Inflammatory macrophage treated with lipopolysaccharide for 4 hours (primary cell): Measurements from ENCODE around the gene MAL.

ENCODE experiments used
- DNase-seq: peaks from one replicate; pipeline ENCODE4 v3.0.0-alpha.2; 2020

MAL gene

DNA sequence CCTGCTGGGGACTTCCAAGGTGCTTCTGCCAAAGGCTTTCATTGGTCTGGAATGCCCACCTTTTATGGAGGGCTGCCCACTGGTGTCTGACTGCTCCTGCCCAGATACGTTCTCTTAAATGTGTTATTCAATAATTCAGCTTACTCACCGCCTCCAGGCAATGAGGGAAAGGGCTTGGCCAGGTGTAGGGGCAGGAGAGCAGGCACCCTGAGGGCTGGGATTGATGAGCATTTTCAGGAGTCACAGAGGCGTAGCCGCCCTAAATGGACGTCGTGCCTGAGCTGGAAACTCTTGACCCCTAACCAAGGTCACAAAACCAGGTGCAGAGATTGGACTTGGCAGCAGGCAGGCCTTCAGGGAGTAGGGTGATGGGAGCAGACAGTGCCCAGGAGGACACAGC, 26.8 kb downstream of the MAL start:
- DNase-seq = no peak

DNA sequence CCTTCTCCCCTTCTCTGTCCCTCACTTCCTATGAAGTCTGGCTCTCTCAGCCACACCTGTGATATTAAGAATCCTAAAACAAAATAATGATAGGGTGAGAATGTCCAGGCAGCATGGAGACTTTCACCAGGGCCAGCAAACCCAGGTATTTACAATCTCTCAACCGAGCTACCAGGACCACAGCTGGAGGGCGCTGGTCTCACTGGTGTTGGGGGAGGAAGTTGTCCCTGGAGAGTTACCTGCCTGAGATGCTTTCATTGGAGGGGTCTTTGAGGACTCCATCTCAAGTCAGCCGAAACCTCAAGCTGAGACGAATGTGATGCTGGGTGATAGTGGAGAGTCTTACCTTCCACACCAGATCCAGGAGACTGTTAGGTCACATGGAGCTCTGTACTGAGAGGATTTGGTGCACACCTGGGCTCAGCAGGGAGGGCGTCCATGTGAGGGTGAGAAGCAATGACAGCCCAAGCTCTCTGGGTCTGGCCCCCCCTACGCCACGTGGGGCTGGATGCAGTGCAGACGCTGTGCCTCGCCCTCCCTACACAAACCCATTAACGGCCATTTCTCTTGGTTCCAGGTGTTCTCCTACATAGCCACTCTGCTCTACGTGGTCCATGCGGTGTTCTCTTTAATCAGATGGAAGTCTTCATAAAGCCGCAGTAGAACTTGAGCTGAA, 27.4 kb downstream of the MAL start:
- no peak for DNase-seq

DNA sequence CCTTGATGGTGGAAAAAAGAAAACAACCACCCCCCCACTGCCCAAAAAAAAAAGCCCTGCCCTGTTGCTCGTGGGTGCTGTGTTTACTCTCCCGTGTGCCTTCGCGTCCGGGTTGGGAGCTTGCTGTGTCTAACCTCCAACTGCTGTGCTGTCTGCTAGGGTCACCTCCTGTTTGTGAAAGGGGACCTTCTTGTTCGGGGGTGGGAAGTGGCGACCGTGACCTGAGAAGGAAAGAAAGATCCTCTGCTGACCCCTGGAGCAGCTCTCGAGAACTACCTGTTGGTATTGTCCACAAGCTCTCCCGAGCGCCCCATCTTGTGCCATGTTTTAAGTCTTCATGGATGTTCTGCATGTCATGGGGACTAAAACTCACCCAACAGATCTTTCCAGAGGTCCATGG, 28.0 kb downstream of the MAL start:
- DNase-seq = no peak

DNA sequence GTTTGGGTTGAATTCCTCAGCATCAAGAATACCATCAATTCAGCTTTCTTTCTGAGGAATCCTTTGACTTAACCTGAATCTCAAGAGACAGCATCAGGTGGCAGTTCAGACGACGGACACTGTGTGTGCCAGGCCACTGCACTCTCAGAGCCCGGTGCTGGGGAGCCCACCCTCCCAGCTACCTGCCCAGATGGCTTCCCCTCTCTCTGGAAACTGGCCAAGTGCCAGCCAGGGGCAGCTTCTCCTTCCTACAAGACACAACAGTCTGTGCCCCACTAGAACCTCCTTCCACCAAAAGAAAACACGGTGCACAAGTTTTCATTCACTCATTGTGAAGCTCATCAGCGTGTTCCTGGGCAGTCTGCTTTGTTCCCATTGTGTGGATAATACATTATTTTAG, 28.5 kb downstream of the MAL start:
- no peak for DNase-seq

DNA sequence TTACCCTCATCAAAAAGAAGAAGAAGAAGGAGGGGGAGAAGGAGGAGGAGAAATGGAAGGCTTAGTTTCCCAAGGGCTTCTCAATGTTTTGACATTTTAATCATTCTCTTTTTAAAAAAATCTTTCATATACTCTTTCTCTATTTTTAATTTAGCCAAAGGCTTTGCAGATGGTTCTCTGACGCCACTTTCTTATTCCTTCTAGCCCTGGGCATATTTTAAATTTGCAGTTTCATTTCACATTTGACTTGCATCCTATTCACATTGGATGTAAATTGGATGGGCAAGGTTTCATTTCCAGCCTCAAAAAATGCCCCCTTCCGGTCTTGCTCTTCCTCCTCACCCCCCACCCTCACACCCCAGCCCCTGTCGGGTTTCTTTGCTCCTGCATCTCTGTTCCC, 29.8 kb downstream of the MAL start:
- DNase-seq = no peak

DNA sequence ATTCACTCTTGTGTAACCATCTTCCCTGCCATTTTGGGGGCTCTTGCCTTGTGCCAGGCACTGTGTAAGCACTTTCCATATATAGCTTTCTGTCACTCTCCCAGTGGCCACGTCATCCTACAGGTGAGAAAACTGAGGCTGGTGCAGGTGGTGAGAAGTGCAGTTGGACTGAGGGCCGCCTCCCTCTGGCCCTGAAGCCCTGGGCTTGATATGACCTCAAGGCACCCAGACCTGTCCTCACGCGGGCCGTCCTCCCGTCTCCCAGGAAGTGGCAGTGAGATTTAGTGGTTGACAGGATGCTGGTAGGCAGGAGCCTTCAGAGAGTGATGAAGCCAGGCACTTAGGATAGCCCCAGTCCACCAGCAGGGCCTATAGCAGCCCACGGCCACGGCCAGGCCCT, 30.5 kb downstream of the MAL start:
- DNase-seq = no peak

DNA sequence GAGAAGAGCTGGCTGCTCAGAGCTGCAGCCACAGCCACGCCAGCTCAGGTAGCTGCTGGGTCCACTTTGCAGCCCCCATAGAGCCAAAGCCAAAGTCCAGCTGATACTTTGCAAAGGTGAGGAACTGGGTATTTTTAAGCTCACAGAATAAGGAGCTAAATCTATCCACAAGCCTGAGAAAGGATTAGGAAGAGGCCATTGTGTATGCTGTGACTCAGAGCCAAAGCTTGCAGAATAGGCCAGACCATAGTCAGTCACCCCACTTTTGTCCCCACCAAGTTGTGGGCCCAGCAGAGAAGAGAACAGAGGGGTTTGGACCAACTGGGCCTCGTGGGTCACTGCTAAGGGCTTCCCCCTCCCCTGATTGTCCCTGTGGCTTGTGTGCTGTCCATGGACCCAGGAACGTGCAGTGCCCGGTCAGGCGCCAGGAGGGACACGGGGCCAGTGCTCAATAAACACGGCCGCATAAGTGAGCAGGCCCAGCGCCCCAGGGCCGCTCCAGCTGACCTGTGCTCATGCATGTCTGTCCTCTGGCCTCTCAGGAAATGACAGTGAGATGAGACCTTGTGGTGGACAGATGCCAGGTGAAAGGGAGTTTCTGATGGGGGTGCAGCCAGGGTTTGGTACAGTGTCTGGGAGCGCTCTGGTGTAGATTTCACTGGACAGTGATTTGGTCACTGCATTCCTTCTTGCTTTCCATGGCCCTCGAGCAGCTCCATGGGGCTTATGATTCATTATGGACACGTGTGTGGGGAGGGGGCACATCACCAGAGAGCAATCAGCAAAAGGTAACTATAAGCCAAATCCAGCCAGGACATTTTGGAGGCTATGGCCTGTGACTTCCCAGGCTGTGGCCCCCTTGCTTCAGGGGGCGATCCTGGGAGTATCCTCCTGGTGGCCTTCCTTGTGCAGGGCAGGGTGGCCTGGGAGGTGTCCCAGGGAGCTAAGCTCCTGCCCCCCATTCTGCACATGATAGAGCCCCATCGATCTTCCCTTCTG, 31.3 kb downstream of the MAL start:
- no peak for DNase-seq

DNA sequence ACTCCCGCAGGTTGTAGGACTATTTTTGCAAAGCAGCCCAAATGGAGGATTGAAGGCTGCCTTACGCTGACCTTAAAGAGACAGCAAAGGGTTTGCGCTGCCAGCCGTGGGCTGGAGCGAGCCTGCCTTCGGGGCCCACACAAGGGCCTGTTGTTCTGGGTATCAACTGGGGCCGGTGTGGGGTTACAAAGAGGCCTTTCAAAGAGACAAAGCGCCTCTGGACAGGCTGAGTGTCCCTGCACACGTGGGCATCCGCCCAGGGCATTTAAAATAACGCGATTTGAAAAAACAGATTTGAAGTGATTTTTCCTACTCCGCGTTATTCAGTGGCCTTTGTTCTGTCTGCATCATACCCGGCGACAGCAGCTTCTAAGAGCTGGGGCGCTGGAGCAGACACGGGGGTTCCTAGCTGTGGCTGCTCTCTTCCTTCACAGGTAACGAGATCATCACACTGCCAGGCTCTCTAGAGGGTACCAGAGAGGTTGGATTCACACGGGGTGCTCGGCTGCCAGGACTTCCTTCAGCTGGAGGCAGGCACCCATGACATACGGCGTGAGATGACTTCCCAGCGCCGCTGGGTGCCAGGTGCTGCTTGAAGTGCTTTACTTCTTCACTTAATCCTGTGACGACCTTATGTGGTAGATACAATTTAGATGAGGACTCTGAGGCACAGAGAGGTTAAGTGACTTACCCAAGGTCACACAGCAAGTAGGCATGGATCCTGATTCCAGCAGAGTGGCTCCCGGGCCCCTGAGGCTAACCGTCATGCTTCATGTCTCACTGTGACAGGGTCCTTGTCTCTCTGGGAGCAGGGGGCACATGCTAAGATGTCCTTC, 32.2 kb downstream of the MAL start:
- no peak for DNase-seq

DNA sequence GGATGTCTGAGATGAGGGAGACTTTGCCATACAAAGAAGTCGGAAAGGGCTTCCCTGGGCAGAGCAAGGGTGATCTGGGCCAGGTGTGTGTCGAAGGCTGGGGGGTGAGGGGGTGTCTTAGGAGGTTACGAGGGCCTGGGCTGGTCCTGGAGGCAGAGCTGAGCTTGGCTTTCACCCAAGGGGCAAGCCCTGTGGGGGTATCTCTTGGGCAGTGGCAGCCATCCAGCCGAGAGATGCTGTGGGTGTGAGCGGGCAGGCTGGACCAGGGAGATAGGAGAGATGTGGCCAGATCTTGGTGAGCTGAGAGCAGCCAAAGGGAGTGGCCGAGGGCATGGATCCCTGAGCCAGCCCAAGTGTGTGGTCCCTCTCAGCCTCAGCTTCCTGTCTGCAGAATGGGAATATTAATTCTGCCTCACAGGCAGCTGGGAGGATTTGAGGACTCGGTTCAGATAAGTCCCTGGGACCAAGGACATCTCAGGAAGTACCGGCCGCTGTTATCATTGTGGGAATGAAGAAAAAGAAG, 33.0 kb downstream of the MAL start:
- DNase-seq = no peak

DNA sequence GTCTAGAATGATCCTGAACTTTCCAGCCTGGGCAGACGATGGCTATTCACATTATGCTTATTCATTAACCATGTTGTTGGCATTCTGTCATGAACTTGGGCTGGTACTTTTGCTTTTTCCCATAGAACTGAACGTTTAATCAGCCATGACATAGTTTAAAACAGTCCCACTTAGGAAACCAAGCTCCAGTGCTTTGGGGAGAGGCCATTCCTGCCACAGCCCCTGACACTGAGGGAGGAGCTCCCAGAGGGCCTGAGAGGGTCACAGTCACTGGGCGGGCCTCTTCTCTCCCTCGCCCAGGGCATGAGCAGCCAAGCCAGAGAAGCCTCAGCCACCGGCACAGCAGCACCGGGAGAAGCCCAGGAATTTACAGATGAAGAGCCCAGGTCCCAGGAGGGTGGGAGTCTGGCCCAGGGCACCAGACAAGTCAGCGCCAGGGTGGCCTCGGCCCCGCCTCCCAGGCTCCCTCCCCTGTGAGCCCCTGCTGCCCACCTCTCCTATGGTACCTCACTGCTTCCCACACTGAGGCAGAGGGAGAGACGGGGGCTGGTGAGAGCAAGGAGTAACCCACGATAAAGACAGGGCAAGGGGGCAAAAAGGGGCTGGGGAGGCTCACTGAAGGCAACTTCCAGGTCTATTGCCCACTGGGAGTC, 33.6 kb downstream of the MAL start:
- no peak for DNase-seq

DNA sequence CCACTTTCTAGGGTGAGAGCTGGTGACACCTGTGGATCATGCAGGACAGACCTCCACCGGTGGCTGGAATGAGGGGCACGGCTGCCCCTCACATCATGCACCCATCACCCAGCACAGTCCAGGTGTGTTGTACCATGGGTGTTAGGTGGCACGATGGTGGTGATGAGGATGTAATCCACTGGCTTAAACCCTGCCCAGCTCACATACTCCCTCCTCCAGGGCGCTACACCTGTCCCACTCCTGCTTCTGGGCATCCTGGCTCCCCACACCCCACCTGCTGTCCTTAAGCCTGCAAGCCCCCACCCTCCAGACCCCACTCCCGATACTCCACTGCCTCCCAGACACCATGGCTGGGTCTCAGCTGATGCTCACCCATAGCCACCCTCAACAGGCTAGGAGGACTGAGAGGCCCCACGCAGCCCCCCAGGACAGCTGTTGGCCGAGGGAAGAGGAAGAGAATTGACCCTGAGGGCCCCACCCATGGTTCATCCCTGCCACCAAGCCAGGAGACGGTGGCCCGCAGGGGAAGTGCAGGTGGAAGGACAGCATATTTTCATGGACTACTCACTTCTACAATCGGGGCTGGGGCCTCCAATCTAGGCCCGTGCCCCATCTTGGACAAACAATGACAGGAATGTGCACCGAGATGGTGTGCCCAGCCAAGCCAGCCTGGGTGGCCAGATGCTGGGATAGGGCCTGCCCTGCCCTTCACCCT, 34.3 kb downstream of the MAL start:
- DNase-seq = no peak

DNA sequence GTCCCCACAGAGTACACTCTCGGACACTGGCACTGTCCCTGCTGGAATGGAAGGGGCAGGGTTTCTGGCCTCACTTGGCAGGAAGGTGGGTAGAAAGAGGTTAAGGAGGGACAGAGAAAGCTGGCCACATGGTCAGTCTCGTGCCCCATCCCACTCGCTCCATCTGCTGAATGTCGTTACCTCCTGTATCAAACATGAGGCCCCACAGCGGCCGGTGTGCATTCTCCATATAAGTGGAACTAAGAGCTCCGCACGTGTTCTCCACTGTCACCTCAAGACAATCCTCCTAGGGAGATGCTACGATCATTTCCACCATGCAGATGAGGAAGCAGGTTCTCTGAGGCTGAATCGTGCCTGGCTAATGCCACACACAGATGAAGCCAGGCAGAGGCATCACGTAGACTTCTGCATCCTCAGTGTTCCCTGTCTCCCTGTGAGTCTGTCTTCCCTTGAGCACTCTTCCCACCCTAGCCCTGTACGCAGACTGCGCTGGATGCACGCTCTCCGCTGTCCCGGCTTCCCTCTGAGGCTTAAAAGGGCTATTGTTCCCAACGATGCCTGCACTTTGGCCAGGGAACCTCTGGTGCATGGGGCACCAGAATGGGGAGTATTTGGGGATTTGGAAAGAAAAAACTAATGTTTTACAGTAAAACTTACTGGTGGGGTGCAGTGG, 35.1 kb downstream of the MAL start:
- DNase-seq = no peak

DNA sequence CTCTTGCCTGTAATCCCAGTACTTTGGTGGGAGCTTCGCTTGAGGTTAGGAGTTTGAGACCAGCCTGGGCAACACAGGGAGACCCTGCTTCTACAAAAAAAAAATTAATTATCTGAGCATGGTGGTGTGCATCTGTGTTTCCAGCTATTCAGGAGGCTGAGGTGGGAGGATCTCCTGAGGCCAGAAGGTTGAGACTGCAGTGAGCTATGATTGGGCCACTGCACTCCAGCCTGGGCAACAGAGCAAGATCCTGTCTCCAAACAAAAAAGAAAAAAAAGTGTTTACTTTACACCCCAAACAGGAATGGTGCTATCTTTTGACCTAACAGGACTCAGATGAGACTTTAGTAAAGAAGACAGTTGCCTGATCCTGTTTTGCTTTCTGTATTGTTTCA, 35.6 kb downstream of the MAL start:
- no peak for DNase-seq

DNA sequence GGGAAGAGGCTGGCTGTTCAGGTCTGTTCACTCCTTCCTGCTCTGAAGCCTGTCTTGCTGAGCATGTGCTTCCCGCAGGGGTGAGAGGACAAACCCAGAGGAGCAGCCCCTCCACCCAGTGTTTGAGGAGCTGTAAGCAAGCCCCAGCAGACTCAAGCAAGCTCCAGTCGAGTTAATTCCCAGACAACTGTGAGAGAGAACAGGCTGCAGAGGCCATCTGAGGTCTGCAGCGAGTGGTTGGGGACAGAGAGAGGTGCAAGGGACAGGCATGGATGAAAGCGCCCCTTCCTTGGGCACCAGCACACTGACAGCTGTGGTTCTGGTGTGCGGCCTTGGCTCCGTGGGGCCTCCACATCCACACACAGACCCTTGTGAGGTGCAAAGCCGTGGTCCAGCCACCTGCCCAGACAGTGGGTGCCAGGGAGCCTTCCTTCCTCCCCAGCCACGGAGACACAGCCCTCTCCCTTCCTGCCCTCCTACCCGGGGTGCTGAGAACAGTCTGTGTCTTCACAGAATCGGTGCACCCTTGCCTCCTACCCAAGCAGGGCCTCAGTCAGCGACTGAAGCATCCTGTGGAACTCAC, 36.2 kb downstream of the MAL start:
- DNase-seq = no peak

DNA sequence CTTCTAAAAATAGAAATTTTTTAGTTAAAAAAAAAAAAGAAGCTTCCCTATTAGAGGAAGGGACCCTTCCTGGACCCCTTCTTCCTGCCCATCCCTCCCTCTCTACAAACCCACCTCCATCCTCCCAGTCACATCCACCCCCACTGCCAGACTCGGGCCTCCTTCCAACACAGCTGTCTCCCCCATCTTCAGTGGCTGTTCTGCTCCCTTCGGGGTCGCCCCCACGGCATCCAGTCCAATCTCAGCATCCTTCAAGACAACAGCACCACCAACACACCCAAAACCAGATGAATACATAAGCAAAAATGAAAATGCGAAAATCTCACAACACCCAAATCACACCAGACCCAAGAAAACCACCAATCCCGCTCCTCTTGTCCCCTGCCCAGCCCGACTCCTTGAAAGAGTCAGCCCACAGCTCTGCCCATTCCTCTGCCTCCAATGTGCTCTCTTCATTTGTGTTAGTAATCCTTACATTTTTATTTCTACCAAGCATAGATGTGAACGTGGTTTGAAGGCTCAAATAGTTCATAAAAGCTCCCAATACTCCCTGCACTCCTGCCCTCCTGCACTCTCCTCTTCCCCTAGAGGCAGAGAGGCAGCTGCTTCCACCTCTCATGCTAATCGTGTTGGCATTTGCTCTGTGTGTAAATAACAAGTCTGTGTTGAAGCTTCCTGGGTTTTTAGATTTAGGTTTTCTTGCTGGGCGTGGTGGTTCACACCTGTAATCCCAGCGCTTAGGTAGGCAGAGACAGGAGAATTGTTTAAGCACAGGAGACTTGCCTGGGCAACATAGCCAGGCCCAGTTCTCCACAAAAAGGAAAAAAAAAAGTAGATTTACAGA, 37.0 kb downstream of the MAL start:
- DNase-seq = no peak

DNA sequence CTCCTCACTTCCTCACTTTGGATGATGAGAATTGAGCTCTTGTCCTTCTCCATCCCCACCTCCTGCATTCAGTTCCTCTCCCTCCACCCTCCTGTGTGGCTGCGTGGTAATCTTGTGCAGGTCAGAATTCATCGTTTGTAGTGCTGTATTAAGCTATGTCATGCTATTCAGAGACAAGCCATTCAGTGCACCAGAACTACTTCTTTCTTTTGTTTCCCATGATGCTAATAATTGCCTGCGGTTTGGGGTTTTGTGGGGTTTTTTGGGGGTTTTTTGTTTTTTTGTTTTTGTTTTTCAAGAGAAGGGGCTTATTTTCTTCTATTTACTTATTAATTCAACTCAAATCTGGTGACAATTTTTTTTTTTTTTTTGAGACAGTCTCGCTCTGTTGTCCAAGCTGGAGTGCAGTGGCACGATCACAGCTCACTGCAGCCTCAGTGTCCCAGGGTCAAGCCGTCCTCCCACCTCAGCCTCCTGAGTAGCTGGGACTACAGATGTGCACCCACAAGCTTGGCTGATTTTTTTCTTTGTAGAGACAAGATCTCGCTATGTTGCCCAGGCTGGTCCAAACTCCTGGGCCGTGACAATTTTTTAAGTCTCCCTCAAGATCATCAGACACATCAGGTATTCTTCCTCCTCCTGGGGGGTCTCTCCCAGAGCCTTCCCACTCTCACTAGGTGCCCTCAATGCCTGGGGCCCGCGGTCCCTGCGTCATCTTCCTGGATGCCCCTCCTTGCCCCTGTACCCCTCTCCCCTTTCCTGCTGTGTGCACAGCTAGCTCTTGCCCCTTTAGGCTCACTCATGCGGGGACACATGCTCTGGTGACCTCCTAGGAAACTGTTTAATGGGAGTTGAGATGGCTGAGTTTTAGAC, 37.8 kb downstream of the MAL start:
- DNase-seq = no peak

DNA sequence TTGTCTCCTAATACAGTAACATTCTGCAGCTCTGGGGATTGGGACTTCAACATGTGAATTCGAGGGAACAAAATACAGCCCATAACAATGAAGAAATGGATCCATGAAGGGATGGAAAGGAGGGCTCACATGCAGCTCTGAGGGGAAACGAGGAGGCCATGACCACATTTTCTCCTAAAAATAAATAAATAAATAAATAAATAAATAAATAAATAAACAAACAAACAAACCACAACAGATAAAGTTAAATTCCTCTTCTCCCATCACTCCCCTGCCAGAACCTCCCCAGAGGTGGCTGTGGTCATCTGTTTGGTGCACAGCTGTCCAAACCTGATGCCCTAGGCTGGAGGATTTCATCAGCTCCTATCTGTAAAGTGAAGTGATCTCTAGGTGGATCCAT, 42.7 kb downstream of the MAL start:
- no peak for DNase-seq

DNA sequence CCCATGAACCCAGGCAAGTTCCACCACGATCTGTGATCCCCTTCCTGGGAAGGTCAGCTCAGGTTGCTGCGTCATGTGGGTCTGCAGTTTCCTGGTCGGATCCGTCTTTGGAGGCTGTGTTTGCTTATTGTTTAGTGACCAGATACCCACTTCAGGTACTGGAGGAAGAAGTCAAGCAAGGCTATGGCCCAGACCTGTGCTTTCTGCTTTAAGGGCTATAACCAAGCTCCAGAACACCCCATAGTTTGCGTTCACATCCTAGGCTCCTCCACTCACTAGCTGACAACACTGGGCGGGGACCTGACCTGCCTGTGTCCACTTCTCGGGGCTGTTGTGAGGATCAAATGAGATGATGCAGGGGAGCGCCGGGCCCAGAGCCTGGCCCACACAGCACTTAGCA, 44.0 kb downstream of the MAL start:
- DNase-seq = no peak

DNA sequence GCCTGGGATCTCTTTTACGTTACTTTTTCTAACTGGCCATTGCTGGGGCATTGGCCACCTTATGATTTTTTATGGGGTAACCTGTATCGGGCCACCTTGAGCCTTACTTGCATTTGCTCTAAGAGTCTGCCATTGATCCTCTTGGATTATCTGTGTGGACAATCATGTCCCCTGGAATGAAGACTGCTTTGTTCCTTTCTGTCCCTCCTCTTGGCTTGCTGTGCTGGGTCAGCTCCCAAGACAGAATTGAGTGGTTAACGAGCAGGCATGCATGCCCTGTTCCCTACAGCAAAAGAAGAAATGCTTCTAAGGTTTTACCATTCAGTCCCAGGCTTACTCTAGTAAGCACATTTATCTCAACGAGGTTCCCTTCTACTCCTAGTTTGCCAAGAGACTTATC, 46.3 kb downstream of the MAL start:
- DNase-seq = no peak
